RPMI8226 (cell line): ENCODE measurements around the gene PGPEP1.
A peak's percentile ranks its signal among the peaks of the same experiment; 100 is the strongest.

Experiments used
- DNase-seq: peaks from one replicate; pipeline ENCODE4 v3.0.0-alpha.2; 2015

Gene PGPEP1, protein sequence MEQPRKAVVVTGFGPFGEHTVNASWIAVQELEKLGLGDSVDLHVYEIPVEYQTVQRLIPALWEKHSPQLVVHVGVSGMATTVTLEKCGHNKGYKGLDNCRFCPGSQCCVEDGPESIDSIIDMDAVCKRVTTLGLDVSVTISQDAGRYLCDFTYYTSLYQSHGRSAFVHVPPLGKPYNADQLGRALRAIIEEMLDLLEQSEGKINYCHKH

DNA sequence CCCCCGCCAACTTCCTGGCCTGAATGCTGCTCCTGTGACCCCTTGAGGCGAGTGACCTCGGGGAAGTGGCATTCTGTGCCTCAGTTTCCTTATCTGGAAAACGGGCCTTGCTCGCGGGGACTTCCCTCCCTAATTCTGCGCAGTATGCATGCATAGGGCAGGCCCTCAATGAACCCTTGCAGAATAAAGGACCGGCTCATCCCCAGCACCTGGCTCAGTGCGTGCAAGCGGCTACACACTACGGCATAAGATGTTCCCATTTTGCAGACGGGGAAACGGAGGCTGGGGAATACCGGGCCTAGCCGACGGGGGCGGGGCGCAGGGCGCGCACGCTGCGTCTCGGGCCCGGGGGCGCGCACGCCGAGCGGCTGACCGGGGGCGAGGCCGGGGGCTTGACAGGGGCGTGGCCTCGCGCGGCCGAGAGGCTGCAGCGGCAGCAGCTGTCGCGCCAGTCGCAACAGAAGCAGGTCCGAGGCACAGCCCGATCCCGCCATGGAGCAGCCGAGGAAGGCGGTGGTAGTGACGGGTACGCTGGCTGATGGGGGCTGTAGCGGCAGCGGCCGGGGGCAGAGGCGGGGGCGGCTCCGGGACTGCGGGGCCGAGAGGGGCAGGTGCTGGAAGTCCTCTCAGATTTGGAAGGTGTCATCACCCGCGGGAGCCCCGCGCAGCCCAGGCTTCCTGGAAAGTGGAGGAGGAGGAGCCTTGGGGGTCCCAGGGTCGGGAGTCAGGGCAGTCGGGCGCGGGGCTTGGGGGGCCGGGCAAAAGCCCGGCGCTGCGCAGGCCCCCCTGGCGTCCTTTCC, at the start of gene PGPEP1:
PGPEP1 (plus strand) TSS at position 409 of the 800 bp plus-strand sequence; CDS start at position 493, 84 bp downstream.
- peak; percentile 70 for DNase-seq

GRCh38 chr19:18291019-18291524, 49.3 kb upstream of the PGPEP1 start:
- DNase-seq, result no peak

- peak; percentile 84 for DNase-seq
Measured at GRCh38 chr19:18291590-18292461, 48.6 kb upstream of the PGPEP1 start.

DNA sequence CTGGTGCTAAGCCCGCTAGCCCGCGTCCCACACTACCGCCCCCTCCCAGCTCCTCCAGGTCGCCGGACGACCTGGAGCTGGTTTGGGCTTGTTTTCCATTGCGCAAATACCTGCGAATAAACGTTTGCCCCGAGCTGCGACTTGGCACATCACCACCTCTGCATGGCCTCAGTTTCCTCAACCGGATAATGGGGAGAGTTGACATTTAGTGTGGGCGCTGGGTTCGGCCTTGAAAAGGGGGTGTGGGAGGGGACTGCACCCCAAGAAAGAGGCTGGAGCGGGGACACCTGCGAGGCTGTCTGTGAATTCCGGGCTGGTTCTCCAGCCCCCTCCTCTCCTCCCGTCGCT, 48.0 kb upstream of the PGPEP1 start:
- DNase-seq, result no peak

GRCh38 chr19:18292810-18293641, 47.4 kb upstream of the PGPEP1 start:
- DNase-seq, result peak; percentile 46

DNA sequence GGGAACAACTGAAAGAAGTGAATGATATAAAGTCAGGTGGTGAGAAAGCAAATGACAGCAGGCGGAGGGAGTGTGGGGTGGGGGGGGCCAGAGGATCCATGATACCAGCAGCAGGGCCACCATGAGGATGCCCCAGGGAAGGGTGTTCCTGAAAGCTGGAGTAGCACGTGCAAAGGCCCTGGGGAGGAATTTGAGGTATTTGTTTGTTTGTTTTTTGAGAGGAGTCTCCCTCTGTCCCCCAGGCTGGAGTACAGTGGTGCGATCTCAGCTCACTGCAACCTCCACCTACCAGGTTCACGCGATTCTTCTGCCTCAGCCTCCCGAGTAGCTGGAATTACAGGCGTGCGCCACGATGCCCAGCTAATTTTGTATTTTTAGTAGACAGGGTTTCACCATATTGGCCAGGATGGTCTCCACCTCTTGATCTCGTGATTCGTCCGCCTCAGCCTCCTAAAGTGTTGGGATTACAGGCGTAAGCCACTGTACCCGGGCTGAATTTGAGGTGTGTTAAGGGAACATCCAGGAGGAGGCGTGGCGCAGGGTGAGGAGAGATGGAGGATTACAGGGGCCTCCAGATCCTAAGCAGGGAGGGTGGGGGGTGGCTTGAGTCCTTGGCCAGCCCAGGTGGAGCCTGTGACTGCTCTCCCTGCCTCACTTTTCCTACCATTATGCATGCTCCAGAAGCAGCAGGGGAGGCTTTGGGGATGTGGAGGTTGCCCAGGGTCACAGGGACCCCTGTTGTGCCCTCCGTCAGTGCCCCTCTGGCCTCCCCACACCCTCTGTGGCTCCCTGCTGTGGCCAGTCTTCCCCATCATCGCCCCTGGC, 46.5 kb upstream of the PGPEP1 start:
- DNase-seq, result no peak

- DNase-seq, result peak; percentile 85
Measured at GRCh38 chr19:18294467-18294864, 45.9 kb upstream of the PGPEP1 start.

- DNase-seq, result no peak
Measured at GRCh38 chr19:18295034-18295451, 45.4 kb upstream of the PGPEP1 start.

DNA sequence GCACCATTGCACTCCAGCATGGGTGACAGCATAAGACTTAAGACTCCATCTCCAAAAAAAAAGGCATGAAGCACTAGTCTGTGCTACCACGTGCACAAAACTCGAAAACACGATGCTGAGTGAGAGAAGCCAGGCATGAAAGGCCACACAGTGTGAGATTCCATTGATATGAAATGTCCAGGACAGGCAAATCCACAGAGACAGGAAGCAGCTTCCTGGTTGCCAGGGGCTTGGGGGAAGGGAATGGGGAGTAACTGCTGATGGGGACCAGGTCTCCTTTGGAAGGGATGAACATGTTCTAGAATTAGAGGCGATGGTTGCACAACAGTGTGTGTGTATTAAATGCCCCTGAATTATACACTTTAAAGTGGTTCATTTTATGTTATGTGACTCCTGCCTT, 43.1 kb upstream of the PGPEP1 start:
- no peak for DNase-seq

- no peak for DNase-seq
Measured at GRCh38 chr19:18298601-18299000, 41.8 kb upstream of the PGPEP1 start.

DNA sequence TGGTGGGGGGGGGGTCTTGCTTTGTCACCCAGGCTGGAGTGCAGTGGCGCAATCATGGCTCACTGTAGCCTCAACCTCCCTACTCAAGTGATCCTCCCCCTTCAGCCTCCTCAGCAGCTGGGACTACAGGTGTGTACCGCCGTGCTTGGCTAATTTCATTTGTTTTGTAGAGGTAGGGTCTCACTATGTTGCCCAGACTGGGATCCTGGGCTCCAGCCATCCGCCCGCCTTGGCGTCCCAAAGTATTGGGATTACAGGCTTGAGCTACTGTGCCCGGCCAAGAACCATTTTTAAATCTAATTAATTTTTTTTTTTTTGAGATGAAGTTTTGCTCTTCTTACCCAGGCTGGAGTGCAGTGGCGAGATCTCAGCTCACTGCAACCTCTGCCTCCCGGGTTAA, 40.7 kb upstream of the PGPEP1 start:
- DNase-seq, result no peak

DNA sequence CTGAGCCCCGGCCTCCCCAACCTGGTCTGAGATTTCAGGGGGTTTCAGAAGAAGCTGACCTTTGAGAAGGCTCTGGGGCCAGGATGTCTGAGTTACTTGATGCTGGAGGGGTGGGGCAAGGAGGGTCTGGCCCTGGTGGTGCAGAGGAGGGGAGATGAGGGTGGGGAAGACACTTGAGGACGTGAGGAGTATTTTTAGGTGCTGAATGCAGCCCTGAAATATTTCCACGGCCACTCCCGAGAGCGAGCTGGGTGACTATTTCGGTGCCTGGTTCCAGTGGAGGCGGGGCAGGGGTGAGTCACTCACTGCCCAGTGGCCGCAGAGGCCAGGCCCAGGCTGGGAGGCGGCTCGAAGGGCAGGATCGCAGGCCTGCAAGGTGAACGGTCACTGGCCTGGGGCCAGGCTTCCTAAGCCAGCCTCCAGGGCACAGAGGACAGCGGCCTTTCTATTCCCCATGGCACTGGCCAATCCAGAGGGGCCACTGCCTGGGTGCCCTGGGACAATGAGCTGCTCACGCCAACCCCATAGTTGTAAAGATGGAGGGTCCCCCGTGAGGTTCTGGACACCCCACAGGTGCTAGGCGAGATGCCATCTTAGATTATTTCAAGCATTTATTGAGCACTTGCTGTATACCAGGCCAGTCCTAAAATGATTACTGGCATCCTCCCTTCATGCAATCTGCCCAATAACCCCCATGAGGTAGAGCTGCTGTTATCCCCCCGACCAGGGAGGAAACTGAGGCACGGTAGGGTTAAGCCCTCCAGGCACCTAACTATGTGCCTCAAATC, 39.3 kb upstream of the PGPEP1 start:
- no peak for DNase-seq

GRCh38 chr19:18301718-18302111, 38.7 kb upstream of the PGPEP1 start:
- DNase-seq, result no peak

DNA sequence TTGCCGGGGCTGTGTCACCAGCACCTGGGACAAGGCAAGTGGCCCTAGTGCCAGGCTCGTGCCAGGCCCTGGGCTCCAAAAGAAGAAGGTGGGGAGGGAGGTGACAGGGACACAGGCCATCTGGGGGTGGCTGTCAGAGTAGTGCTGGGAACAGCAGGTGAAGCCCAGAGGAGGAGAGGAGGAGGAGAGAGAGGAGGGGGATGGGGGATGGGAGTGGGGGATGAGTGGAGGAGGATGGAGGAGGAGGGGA, 36.3 kb upstream of the PGPEP1 start:
- peak; percentile 50 for DNase-seq

GRCh38 chr19:18304458-18305310, 35.7 kb upstream of the PGPEP1 start:
- DNase-seq, result peak; percentile 81

DNA sequence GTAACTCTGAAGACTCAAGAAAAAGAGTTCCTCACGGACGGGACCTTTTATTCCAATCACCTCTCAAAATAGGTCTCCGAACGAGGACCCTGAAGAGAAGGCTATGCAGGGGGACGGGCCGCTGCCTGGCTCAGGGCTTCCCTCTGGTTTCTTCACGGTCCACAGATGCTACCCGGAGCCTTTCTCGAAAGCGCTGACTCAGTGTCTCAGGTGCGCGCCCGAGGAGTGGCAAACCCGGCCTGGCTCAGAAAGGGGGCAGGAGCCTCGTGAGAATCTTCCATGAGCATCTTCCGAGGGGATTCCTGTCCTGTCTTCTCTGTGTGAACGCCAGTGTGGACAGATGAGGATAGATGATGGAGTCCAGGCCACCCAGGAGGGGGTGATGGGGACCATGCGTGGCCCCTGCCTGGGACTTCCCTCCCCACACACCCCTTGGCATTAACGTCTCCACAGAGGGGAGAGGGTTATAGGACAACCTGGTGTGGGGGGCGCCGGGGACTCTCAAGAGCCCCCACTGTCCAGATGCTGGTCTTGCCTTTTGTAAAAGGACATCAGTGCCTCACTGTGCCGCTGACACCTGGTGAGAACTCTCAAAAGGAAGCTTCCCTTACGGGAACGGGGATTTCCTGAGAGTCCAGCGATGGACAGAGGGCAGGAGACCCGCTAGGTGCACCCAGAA, 34.0 kb upstream of the PGPEP1 start:
- DNase-seq, result peak; percentile 48

DNA sequence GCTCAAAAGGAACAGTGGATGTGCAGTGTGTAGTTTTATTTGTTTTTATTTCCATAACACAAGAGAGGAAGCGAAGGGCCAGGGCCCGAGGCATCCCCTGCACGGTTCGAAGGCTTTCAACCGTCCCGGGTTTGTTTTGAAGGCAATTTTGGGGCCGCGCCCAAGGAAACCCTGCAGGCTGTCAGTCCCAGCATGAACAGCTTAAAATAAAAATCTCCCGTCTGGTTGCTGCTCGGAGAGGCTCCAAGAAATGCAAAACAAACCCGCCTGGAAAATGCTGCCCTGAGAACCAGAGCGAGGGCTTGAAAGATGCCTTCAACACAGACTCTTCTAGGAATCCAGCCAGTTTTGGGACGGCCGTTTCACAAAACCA, 33.5 kb upstream of the PGPEP1 start:
- DNase-seq, result no peak

GRCh38 chr19:18307271-18307681, 33.1 kb upstream of the PGPEP1 start:
- DNase-seq, result no peak
